ENCODE results near the gene INPP5B.
"Not testable (repeated sequence)": the region's sequence is repeated elsewhere in the genome, so short reads cannot be mapped to it uniquely, and the experiment has no call there.

Gene INPP5B

GRCh38 chr1:37914719-37915475 lies 32.0 kb downstream of the INPP5B start:
- no peak for DNase-seq (ENCODE audit: low read depth in 2 of 2)

GRCh38 chr1:37911478-37911877 lies 35.4 kb downstream of the INPP5B start:
- DNase-seq (ENCODE audit: low read depth in 2 of 2): not testable (repeated sequence)

- not testable (repeated sequence) for DNase-seq (ENCODE audit: low read depth in 2 of 2)
These were observed 36.0 kb downstream of the INPP5B start for GRCh38 chr1:37910886-37911285.

- DNase-seq (ENCODE audit: low read depth in 2 of 2): not testable (repeated sequence)
These were observed 38.3 kb downstream of the INPP5B start for GRCh38 chr1:37908531-37908930.

GRCh38 chr1:37907416-37908125 lies 39.3 kb downstream of the INPP5B start:
- DNase-seq (ENCODE audit: low read depth in 2 of 2): not testable (repeated sequence)

GRCh38 chr1:37906591-37906990 lies 40.3 kb downstream of the INPP5B start:
- not testable (repeated sequence) for DNase-seq (ENCODE audit: low read depth in 2 of 2)

- no peak for DNase-seq (ENCODE audit: low read depth in 2 of 2)
These were observed 41.1 kb downstream of the INPP5B start for GRCh38 chr1:37905727-37906126.

GRCh38 chr1:37903921-37904320 lies 42.9 kb downstream of the INPP5B start:
- not testable (repeated sequence) for DNase-seq (ENCODE audit: low read depth in 2 of 2)

- no peak for DNase-seq (ENCODE audit: low read depth in 2 of 2)
These were observed 43.9 kb downstream of the INPP5B start for GRCh38 chr1:37902983-37903382.

GRCh38 chr1:37901893-37902225 lies 45.0 kb downstream of the INPP5B start:
- no peak for DNase-seq (ENCODE audit: low read depth in 2 of 2)

GRCh38 chr1:37901191-37901892 lies 45.5 kb downstream of the INPP5B start:
- no peak for DNase-seq (ENCODE audit: low read depth in 2 of 2)

- not testable (repeated sequence) for DNase-seq (ENCODE audit: low read depth in 2 of 2)
These were observed 49.3 kb downstream of the INPP5B start for GRCh38 chr1:37897563-37897962.

- no peak for DNase-seq (ENCODE audit: low read depth in 2 of 2)
These were observed 53.2 kb downstream of the INPP5B start for GRCh38 chr1:37893673-37894072.

GRCh38 chr1:37892151-37893047 lies 54.5 kb downstream of the INPP5B start:
- no peak for DNase-seq (ENCODE audit: low read depth in 2 of 2)

- no peak for DNase-seq (ENCODE audit: low read depth in 2 of 2)
These were observed 56.4 kb downstream of the INPP5B start for GRCh38 chr1:37890378-37891014.

- DNase-seq (ENCODE audit: low read depth in 2 of 2): no peak
These were observed 58.7 kb downstream of the INPP5B start for GRCh38 chr1:37888022-37888700.

GRCh38 chr1:37884145-37884544 lies 62.7 kb downstream of the INPP5B start:
- no peak for DNase-seq (ENCODE audit: low read depth in 2 of 2)

- DNase-seq (ENCODE audit: low read depth in 2 of 2): no peak
These were observed 63.2 kb downstream of the INPP5B start for GRCh38 chr1:37883671-37884070.

GRCh38 chr1:37879865-37880264 lies 67.0 kb downstream of the INPP5B start:
- DNase-seq (ENCODE audit: low read depth in 2 of 2): no peak

GRCh38 chr1:37878071-37878470 lies 68.8 kb downstream of the INPP5B start:
- no peak for DNase-seq (ENCODE audit: low read depth in 2 of 2)

- DNase-seq (ENCODE audit: low read depth in 2 of 2): no peak
These were observed 71.0 kb downstream of the INPP5B start for GRCh38 chr1:37875833-37876232.
